Measurements from ENCODE around the gene VWA3A.

The VWA3A gene

GRCh38 chr16:22203091-22203490 is 110.8 kb downstream of the VWA3A start:
- no peak for TF ChIP-seq POLR2A (IDR thresholded peaks at IDR 0.05; ENCODE audit: low read length)
- no peak for TF ChIP-seq GATA1 (IDR thresholded peaks at IDR 0.05; ENCODE audit: low read depth, low read length)
- DNase-seq: no peak

- no peak for TF ChIP-seq GATA1 (IDR thresholded peaks at IDR 0.05; ENCODE audit: low read depth, low read length)
- TF ChIP-seq POLR2A (IDR thresholded peaks at IDR 0.05; ENCODE audit: low read length): no peak
- no peak for DNase-seq
These were observed 111.8 kb downstream of the VWA3A start for GRCh38 chr16:22204091-22204655.

GRCh38 chr16:22205577-22206012 is 113.3 kb downstream of the VWA3A start:
- TF ChIP-seq POLR2A (IDR thresholded peaks at IDR 0.05; ENCODE audit: low read length) (no peak), GATA1 (IDR thresholded peaks at IDR 0.05; ENCODE audit: low read depth, low read length) (no peak)
- DNase-seq: no peak

- peak; percentile 96 to 97 for DNase-seq
- no peak for TF ChIP-seq GATA1 (IDR thresholded peaks at IDR 0.05; ENCODE audit: low read depth, low read length)
- peak; percentile 52 for TF ChIP-seq POLR2A (IDR thresholded peaks at IDR 0.05; ENCODE audit: low read length)
These were observed 113.9 kb downstream of the VWA3A start, which contains the start of gene EEF2K for GRCh38 chr16:22206013-22206841. EEF2K (plus strand) TSS chr16:22206278; CDS start chr16:22225730, 19,452 bp downstream.

Measured in erythroblast (primary cell).